DMS79 treated with DMSO at 0.1 percent for 48 hours (cell line): Measurements from ENCODE around the gene NCAN.

ENCODE experiments used
- DNase-seq: peaks from one replicate; lab custom pipeline; 2025; lab: John Stamatoyannopoulos, UW

NCAN gene

GRCh38 chr19:19260417-19261214 lies 48.9 kb downstream of the NCAN start:
- DNase-seq: no peak

- DNase-seq: peak; percentile 23
Measured at GRCh38 chr19:19261350-19262189, 49.8 kb downstream of the NCAN start.

GRCh38 chr19:19262190-19263057 lies 50.7 kb downstream of the NCAN start:
- no peak for DNase-seq

GRCh38 chr19:19263886-19264487 lies 52.2 kb downstream of the NCAN start:
- DNase-seq: no peak

- no peak for DNase-seq
Measured at GRCh38 chr19:19267305-19267704, 55.5 kb downstream of the NCAN start.

GRCh38 chr19:19268453-19269385 lies 57.0 kb downstream of the NCAN start:
- no peak for DNase-seq

GRCh38 chr19:19269952-19270694 lies 58.4 kb downstream of the NCAN start:
- no peak for DNase-seq

GRCh38 chr19:19270749-19271571 lies 59.2 kb downstream of the NCAN start:
- no peak for DNase-seq

- no peak for DNase-seq
Measured at GRCh38 chr19:19271828-19272599, 60.3 kb downstream of the NCAN start.

GRCh38 chr19:19274146-19274545 lies 62.4 kb downstream of the NCAN start:
- DNase-seq: no peak

- DNase-seq: no peak
Measured at GRCh38 chr19:19274716-19275565, 63.2 kb downstream of the NCAN start.

- no peak for DNase-seq
Measured at GRCh38 chr19:19276386-19276785, 64.6 kb downstream of the NCAN start.

- no peak for DNase-seq
Measured at GRCh38 chr19:19276851-19277250, 65.1 kb downstream of the NCAN start.

- no peak for DNase-seq
Measured at GRCh38 chr19:19278315-19278714, 66.6 kb downstream of the NCAN start.

GRCh38 chr19:19279062-19279612 lies 67.4 kb downstream of the NCAN start:
- DNase-seq: no peak

- DNase-seq: no peak
Measured at GRCh38 chr19:19279853-19280252, 68.1 kb downstream of the NCAN start.

GRCh38 chr19:19280561-19280960 lies 68.8 kb downstream of the NCAN start:
- DNase-seq: peak; percentile 58
